ENCODE measurements around the gene NPFFR2. TPM values are rescaled to one million over a fixed set of nuclear protein-coding genes. Genes with fewer than 3 reads are reported as not detected.

NPFFR2 gene
- total RNA-seq, 4 donors from 2014 or later = 0.39 to 1.0 (median 0.66) TPM; not detected in 1

DNA sequence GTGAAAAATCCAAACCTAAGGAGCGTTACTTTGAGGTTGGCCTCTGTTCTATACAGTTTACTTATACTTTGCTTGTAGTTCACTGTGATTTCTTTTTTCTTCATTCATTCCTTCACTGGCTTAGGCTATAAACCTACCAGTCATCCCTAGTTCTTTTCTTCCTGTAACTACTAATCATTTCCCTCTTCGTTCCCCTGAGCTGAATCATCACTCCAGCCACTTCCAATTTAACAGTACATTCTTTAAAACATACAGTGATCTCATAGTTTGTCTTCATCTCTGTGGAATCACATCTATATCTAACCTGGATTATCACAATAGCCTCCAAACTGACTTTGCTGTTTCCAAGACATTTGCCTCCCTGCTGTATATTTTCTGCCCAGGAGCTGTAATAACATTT, 25.2 kb upstream of the NPFFR2 start:
- 72% methylated on average over 2 of the region's 2 CpGs for WGBS
- no peaks in the 10 kb centered on the region for H3K27me3 ChIP-seq
- no peak for DNase-seq (ENCODE audit: extremely low spot score)
- H3K4me1 ChIP-seq = no peaks in the 10 kb centered on the region
- no peaks in the 10 kb centered on the region for H3K9me3 ChIP-seq
- intact Hi-C loops (cut with DNase I) = no loop called here
- H3K27ac ChIP-seq (replicated peaks in 1 of 4) = no peak overlapping the region
- H3K4me3 ChIP-seq = no peak overlapping the region
- TF ChIP-seq POLR2A (IDR thresholded peaks at IDR 0.05; ENCODE audit: low read depth) (no peak), EP300 (IDR thresholded peaks at IDR 0.05) (no peak), POLR2AphosphoS5 (IDR thresholded peaks at IDR 0.05) (no peak)
- TF ChIP-seq, protein P1, sequence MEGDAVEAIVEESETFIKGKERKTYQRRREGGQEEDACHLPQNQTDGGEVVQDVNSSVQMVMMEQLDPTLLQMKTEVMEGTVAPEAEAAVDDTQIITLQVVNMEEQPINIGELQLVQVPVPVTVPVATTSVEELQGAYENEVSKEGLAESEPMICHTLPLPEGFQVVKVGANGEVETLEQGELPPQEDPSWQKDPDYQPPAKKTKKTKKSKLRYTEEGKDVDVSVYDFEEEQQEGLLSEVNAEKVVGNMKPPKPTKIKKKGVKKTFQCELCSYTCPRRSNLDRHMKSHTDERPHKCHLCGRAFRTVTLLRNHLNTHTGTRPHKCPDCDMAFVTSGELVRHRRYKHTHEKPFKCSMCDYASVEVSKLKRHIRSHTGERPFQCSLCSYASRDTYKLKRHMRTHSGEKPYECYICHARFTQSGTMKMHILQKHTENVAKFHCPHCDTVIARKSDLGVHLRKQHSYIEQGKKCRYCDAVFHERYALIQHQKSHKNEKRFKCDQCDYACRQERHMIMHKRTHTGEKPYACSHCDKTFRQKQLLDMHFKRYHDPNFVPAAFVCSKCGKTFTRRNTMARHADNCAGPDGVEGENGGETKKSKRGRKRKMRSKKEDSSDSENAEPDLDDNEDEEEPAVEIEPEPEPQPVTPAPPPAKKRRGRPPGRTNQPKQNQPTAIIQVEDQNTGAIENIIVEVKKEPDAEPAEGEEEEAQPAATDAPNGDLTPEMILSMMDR (IDR thresholded peaks at IDR 0.05) = no peak
- H3K36me3 ChIP-seq = no peaks in the 10 kb centered on the region

DNA sequence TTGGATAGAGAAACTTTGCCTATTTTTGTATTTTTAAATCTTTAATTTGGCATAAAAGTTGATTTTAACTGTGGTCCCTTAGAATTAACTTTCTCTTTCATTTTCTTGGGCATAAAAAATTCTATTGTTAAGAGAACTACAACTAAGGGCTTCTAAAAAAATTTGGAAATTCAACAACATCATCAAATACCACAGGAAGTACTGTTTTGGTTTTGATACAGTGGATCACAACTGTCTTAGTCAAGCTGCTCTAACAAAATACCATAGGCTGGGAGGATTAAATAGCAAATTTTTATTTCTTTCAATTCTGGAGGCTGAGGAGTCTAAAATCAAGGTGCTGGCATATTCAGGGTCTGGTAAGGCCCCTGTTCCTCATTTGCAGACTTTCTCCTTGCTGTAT, 19.9 kb upstream of the NPFFR2 start:
- Histone ChIP-seq H3K27me3 (no peaks in the 10 kb centered on the region), H3K27ac (replicated peaks in 1 of 4) (no peak overlapping the region), H3K4me3 (no peak overlapping the region), H3K36me3 (no peaks in the 10 kb centered on the region), H3K4me1 (no peaks in the 10 kb centered on the region), H3K9me3 (no peaks in the 10 kb centered on the region)
- DNase-seq (ENCODE audit: extremely low spot score) = no peak
- TF ChIP-seq POLR2A (IDR thresholded peaks at IDR 0.05; ENCODE audit: low read depth) (no peak), POLR2AphosphoS5 (IDR thresholded peaks at IDR 0.05) (no peak), EP300 (IDR thresholded peaks at IDR 0.05) (no peak)
- TF ChIP-seq, protein P1 (IDR thresholded peaks at IDR 0.05) = no peak
- intact Hi-C loops (cut with DNase I) = no loop called here

DNA sequence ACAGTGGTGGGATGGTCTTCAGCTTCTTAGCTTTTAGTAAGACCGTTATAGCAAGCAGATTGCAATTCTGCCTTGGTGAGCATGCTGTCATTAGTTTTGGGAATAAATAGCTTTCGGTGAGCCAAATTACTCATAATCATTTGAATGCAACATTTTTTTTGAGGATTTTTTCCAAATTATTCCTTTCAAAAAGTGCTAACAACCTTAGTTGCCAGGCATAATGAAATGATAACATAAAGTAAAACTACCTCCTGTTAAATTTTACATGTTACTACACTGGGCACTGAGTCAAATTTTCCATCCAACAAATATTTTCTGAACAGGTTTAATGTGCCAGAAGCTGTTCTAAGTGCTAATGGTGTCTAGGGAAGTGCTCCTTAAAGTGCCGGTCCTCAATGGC, 15.8 kb upstream of the NPFFR2 start:
- Histone ChIP-seq H3K9me3 (no peaks in the 10 kb centered on the region), H3K36me3 (no peaks in the 10 kb centered on the region), H3K4me3 (no peak overlapping the region), H3K27me3 (no peaks in the 10 kb centered on the region), H3K27ac (replicated peaks in 1 of 4) (no peak overlapping the region), H3K4me1 (no peaks in the 10 kb centered on the region)
- TF ChIP-seq, protein P1 (IDR thresholded peaks at IDR 0.05) = no peak
- no peak for TF ChIP-seq POLR2A (IDR thresholded peaks at IDR 0.05; ENCODE audit: low read depth)
- no peak for TF ChIP-seq EP300 (IDR thresholded peaks at IDR 0.05)
- TF ChIP-seq POLR2AphosphoS5 (IDR thresholded peaks at IDR 0.05) = no peak
- DNase-seq (ENCODE audit: extremely low spot score) = no peak
- intact Hi-C loops (cut with DNase I) = no loop called here
- 69% methylated on average over 3 of the region's 3 CpGs for WGBS

DNA sequence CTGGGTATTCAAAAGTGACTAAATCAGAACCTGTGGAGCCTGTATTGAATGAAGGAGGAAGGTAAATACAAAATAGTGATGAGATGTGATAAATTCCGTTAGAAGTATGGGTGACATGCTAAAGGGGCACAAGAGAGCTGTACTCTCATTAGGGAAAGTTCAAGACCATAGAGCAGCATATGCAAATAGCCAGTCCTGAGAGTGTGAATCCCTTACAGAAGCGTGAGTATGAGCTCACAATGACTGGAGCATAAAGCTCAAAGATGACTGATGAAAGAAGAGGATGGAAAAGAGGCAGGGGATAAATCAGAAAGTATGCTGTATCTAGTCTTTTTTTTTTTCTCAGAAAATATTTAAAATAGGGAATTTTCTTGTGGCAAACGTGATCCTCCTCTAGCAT, 12.1 kb upstream of the NPFFR2 start:
- Histone ChIP-seq H3K4me1 (no peaks in the 10 kb centered on the region), H3K27me3 (no peaks in the 10 kb centered on the region), H3K27ac (replicated peaks in 1 of 4) (no peak overlapping the region), H3K9me3 (no peaks in the 10 kb centered on the region), H3K4me3 (no peak overlapping the region), H3K36me3 (no peaks in the 10 kb centered on the region)
- whole genome bisulfite sequencing = 64% methylated on average over 3 of the region's 3 CpGs
- intact Hi-C loops (cut with DNase I) = no loop called here
- no peak for DNase-seq (ENCODE audit: extremely low spot score)
- TF ChIP-seq POLR2A (IDR thresholded peaks at IDR 0.05; ENCODE audit: low read depth) (no peak), EP300 (IDR thresholded peaks at IDR 0.05) (no peak), POLR2AphosphoS5 (IDR thresholded peaks at IDR 0.05) (no peak)
- TF ChIP-seq, protein P1 (IDR thresholded peaks at IDR 0.05) = no peak

DNA sequence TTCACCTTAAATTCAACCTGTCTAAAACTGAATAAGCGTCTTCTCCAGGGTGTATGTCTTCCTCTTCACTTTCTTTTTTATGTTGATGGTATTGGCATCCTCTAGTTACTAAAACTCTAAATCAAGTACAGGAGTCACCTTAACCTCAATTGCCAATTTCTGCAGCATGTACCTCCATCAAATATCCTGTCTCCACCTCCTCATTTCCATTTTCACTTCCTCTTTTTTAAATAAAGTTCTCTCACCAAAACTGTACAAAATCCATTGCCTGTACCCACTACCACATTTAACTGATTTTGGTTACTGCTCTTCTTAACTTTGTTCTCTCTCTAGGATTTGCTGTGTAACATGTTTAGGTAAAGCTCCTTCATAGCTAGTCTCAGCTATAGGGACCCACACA, 9.2 kb upstream of the NPFFR2 start:
- H3K4me3 ChIP-seq = no peak overlapping the region
- H3K4me1 ChIP-seq = no peaks in the 10 kb centered on the region
- 92% methylated on average over 1 of the region's 1 CpG for WGBS
- no peak for DNase-seq (ENCODE audit: extremely low spot score)
- TF ChIP-seq POLR2A (IDR thresholded peaks at IDR 0.05; ENCODE audit: low read depth) = no peak
- intact Hi-C loops (cut with DNase I) = no loop called here
- no peaks in the 10 kb centered on the region for H3K36me3 ChIP-seq
- no peaks in the 10 kb centered on the region for H3K9me3 ChIP-seq
- no peak overlapping the region for H3K27ac ChIP-seq (replicated peaks in 1 of 4)
- H3K27me3 ChIP-seq = no peaks in the 10 kb centered on the region
